Uterus (tissue), 4 donors: ENCODE data around the gene DYNLL1. TPM values are rescaled to one million over a fixed set of nuclear protein-coding genes. Genes with fewer than 3 reads are reported as not detected.

ENCODE experiments used
- DNase-seq, 2 donors: peaks; one replicate each; pipeline ENCODE4 v3.0.0-alpha.2; 2019 to 2020
- H3K27ac ChIP-seq, 2 donors: fragments of 200-600 bp; sonication (generic); 1 replicate in 1 of 2; 2 replicates in 1 of 2; pipeline ENCODE4 v1.5.1; 2016 to 2018
- H3K27me3 ChIP-seq, 2 donors: fragments of 200-600 bp; sonication (generic); one replicate each; pipeline ENCODE4 v1.5.1; 2018 to 2019; ENCODE audit warnings: control low read depth in 1 of 2
- H3K36me3 ChIP-seq, 2 donors: fragments of 200-600 bp; sonication (generic); one replicate each; pipeline ENCODE4 v1.5.1; 2019; ENCODE audit warnings: control low read depth in 1 of 2
- H3K4me1 ChIP-seq, 2 donors: fragments of 200-600 bp; sonication (generic); one replicate each; pipeline ENCODE4 v1.5.1; 2018 to 2019; ENCODE audit warnings: control low read depth in 1 of 2
- H3K4me3 ChIP-seq, 2 donors: fragments of 200-600 bp; sonication (generic); 1 replicate in 1 of 2; 2 replicates in 1 of 2; pipeline ENCODE4 v1.5.1; 2018 to 2019; ENCODE audit warnings: mild to moderate bottlenecking in 1 of 2
- H3K9me3 ChIP-seq, 2 donors: fragments of 200-600 bp; sonication (generic); one replicate each; pipeline ENCODE4 v1.5.1; 2019; ENCODE audit warnings: control low read depth in 1 of 2
- POLR2A ChIP-seq, 2 donors: fragments of 450-650 bp; IDR thresholded peaks; one replicate each; pipeline ENCODE4 v1.6.1; 2016; ENCODE audit warnings: antibody characterized with exemption in 2 of 2, mild to moderate bottlenecking in 1 of 2, moderate library complexity in 1 of 2
- intact Hi-C: fragments of 100-400 bp; cut with DNase I; formaldehyde crosslinking; loops from one replicate; pipeline ENCODE4 v1.15.1; 2023; ENCODE audit warnings: low total_unique reads
- total RNA-seq, 4 donors: library from RNA; depleted of rRNA in 3 of 4; stranded (reverse); fragments of >200 nt in 3 of 4; gene quantifications; one replicate each; pipeline versions ENCODE4 v1.1.0 to v1.2.4, GENCODE V29; 2014 to 2023
- TF ChIP-seq, protein P1 (sequence below), 4 experiments: fragments of 200-600 bp in 2 of 4; fragments of 450-650 bp in 2 of 4; sonication (generic) in 2 of 4; IDR thresholded peaks; one replicate each; pipeline ENCODE4 v1.5.1; 2016 to 2019; ENCODE audit warnings: antibody characterized with exemption in 4 of 4, mild to moderate bottlenecking in 2 of 4, moderate library complexity in 1 of 4
- donor health status: DM: yes; HTN: yes; CAD: no.

Gene DYNLL1
- total RNA-seq, 4 donors from 2014 or later = 239 to 457 (median 291) TPM

GRCh38 chr12:120489018-120489417 lies 6.9 kb upstream of the DYNLL1 start:
- Histone ChIP-seq H3K4me3 (no peak overlapping the region), H3K4me1 (peaks cover 0 to 4% of the 10 kb centered on the region in 2 donors), H3K27ac (peak overlapping the region; percentile 30 to 77), H3K9me3 (no peaks in the 10 kb centered on the region), H3K27me3 (no peaks in the 10 kb centered on the region), H3K36me3 (no peaks in the 10 kb centered on the region)
- DNase-seq = peak in 1 of 2 donors; percentile 22
- intact Hi-C loops = no loop called here
- no peak for TF ChIP-seq POLR2A (IDR thresholded peaks at IDR 0.05)
- TF ChIP-seq, protein P1, sequence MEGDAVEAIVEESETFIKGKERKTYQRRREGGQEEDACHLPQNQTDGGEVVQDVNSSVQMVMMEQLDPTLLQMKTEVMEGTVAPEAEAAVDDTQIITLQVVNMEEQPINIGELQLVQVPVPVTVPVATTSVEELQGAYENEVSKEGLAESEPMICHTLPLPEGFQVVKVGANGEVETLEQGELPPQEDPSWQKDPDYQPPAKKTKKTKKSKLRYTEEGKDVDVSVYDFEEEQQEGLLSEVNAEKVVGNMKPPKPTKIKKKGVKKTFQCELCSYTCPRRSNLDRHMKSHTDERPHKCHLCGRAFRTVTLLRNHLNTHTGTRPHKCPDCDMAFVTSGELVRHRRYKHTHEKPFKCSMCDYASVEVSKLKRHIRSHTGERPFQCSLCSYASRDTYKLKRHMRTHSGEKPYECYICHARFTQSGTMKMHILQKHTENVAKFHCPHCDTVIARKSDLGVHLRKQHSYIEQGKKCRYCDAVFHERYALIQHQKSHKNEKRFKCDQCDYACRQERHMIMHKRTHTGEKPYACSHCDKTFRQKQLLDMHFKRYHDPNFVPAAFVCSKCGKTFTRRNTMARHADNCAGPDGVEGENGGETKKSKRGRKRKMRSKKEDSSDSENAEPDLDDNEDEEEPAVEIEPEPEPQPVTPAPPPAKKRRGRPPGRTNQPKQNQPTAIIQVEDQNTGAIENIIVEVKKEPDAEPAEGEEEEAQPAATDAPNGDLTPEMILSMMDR (IDR thresholded peaks at IDR 0.05) = no peak

GRCh38 chr12:120490325-120490724 lies 5.6 kb upstream of the DYNLL1 start:
- TF ChIP-seq POLR2A (IDR thresholded peaks at IDR 0.05) = no peak
- TF ChIP-seq, protein P1 (IDR thresholded peaks at IDR 0.05) = no peak
- Histone ChIP-seq H3K4me1 (peaks cover 0 to 4% of the 10 kb centered on the region in 2 donors), H3K36me3 (no peaks in the 10 kb centered on the region), H3K9me3 (no peaks in the 10 kb centered on the region), H3K27ac (peak overlapping the region in 1 of 2 donors; percentile 42), H3K27me3 (no peaks in the 10 kb centered on the region), H3K4me3 (no peak overlapping the region)
- no peak for DNase-seq
- intact Hi-C loops = no loop called here

DNA sequence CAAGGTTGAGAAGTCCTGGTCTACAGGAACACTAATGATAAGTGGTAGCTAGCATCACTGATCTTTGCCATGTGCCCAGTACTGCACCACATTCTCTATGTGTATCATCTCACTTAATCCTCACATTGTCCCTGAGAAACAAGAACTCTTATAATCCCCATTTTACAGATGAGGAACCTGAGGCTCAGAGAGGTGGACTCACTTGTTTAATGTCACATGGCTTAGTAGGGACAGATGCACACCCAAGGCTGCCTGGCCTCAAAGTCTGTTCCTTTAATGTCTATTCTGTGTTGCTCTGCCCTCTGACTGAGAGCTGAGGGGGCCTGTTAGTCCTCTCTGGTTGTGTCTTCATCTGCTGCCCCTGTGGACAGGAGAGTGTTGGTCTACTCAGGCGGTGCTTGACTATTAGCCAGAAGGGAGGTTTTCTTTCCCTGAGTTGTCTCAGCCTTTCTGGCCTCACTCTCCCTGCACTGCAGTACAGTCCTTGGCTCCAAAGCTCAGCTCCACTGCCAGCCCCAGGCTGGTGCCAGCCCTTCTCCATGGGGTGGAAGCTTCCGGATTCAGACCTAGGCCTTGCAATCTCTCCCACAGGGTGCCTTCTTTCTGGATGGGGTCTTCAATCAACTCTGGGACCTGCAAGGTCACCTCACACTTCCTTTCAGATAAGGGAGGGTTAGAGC lies 4.9 kb upstream of the DYNLL1 start:
- peaks cover 0 to 4% of the 10 kb centered on the region in 2 donors for H3K4me1 ChIP-seq
- H3K27me3 ChIP-seq = no peaks in the 10 kb centered on the region
- TF ChIP-seq, protein P1 (IDR thresholded peaks at IDR 0.05) = no peak
- no peak for TF ChIP-seq POLR2A (IDR thresholded peaks at IDR 0.05)
- peak overlapping the region in 1 of 2 donors; percentile 42 for H3K27ac ChIP-seq
- H3K9me3 ChIP-seq = no peaks in the 10 kb centered on the region
- DNase-seq = peak in 1 of 2 donors; percentile 33
- intact Hi-C loops = no loop called here
- no peaks in the 10 kb centered on the region for H3K36me3 ChIP-seq
- H3K4me3 ChIP-seq = no peak overlapping the region

- Histone ChIP-seq H3K4me1 (peaks cover 0 to 8% of the 10 kb centered on the region in 2 donors), H3K27me3 (no peaks in the 10 kb centered on the region), H3K4me3 (peak overlapping the region; percentile 73 to 92), H3K27ac (peak overlapping the region; percentile 83 to 92), H3K36me3 (no peaks in the 10 kb centered on the region), H3K9me3 (no peaks in the 10 kb centered on the region)
- TF ChIP-seq, protein P1 (IDR thresholded peaks at IDR 0.05) = no peak
- no peak for TF ChIP-seq POLR2A (IDR thresholded peaks at IDR 0.05)
- intact Hi-C loops = no loop called here
- DNase-seq = peak in 1 of 2 donors; percentile 20
Observed at GRCh38 chr12:120495186-120495730, 655 bp upstream of the DYNLL1 start.
